NK-92 treated with Interleukin-12 subunit alpha and Interleukin-12 subunit beta, amount 100 ng/mL, for 24 hours (cell line): ENCODE measurements around the gene KRTAP5-10.
"Not testable (repeated sequence)": the region's sequence is repeated elsewhere in the genome, so short reads cannot be mapped to it uniquely, and the experiment has no call there.

ENCODE experiments used
- DNase-seq: peaks from one replicate; lab custom pipeline; 2025; lab: John Stamatoyannopoulos, UW

The KRTAP5-10 gene

DNA sequence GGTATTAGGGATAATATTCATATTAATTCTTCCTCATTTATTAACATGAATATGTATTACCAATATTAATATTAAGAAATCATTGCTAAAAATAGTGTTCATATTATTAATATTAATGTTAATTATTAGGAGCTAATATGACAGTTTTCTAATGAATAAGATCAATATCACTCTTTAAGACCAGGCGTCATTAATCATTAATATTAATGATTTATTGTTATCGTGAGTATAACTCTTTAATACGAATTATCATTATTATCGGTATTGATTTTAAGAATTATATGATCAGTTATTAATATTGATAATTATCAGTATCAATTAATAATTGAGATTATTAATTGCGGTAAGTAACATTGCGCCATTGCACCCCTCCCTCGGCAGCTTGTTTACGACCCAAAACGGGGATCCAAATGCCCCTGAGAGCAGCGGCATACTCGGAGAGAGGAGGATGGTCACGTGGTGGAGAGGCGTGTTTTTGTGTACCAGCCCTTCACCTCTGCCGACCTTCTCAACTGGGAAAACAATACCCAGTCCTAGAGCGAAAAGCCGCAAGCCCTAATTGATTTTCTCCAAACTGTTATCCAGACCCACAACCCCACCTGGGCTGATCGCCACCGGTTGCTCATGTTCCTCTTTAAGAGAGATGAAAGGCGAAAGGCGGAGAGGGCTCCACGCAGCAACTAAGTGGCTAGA, 46.0 kb downstream of the KRTAP5-10 start:
- DNase-seq: not testable (repeated sequence)

DNA sequence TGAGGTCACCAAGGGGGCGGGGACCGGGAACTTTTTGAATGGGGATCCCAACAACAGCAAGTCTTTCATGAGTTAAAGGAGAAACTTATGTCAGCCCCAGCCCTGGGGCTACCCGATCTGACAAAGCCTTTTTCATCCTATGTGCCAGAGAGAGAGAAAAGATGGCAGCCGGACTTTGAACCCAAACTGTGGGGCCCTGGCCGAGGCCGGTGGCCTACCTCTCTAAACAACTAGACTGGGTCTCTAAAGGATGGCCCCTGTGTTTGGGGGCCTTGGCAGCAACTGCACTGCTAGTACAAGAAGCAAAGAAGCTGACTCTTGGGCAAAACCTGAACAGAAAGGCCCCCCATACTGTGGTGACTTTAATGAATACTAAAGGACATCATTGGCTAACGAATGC, 48.6 kb downstream of the KRTAP5-10 start:
- not testable (repeated sequence) for DNase-seq

DNA sequence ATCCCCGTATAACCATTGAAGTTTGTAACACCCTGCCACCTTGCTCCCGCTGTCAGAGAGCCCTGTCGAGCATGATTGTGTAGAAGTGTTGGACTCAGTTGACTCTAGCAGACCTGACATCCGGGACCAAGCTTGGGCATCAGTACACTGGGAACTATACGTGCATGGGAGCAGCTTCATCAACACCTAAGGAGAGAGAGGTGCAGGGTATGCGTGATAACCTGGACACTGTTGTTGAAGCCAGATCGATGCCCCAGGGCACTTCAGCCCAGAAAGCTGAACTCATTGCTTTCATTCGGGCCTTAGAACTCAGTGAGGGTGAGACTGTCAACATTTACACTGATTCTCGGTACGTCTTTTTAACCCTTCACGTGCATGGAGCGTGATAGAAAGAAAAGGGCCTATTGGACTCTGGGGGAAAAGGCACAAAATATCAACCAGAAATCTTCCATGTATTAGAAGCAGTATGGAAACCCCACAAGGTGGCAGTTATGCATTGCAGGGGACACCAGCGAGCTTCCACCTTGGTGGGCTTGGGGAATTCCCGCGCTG, 49.1 kb downstream of the KRTAP5-10 start:
- DNase-seq: not testable (repeated sequence)

DNA sequence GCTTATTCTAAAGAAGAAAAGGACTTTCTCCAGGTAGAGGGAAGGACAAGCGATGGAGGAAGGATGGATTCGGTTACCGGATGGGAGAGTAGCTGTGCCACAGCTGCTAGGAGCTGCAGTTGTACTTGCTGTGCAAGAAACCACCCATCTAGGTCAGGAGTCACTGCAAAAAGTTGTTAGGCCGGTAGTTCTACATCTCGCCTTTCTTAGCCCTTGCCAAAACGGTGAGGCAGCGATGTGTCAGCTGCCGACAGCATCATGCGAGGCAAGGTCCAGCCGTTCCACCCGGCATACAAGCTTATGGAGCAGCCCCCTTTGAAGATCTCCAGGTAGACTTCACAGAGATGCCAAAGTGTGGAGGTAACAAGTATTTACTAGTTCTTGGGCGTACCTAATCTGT, 49.6 kb downstream of the KRTAP5-10 start:
- DNase-seq: not testable (repeated sequence)
